DOHH2 (cell line): ENCODE data around the gene POLR1H.

ENCODE experiments used
- CTCF ChIP-seq: fragments of 200-600 bp; sonication (generic); IDR thresholded peaks from one replicate; pipeline ENCODE4 v1.5.1; 2014; ENCODE audit warnings: antibody characterized with exemption, mild to moderate bottlenecking, low read depth, low read length; ENCODE audit not compliant: poor library complexity, severe bottlenecking
- EZH2phosphoT487 ChIP-seq: fragments of 200-600 bp; sonication (generic); IDR thresholded peaks from 2 replicates; pipeline ENCODE4 v1.6.1; 2017; ENCODE audit warnings: borderline replicate concordance, mild to moderate bottlenecking, antibody characterized with exemption, low read length, moderate library complexity, mixed read lengths

GRCh38 chr6:30077218-30077617 is 16.2 kb downstream of the POLR1H start:
- TF ChIP-seq CTCF = no peak
- TF ChIP-seq EZH2phosphoT487 = no peak
